Fibroblast of lung (primary cell): Measurements from ENCODE around the gene MACROH2A2. TPM values are rescaled to one million over a fixed set of nuclear protein-coding genes. Genes with fewer than 3 reads are reported as not detected.
"Not testable (repeated sequence)": the region's sequence is repeated elsewhere in the genome, so short reads cannot be mapped to it uniquely, and the experiment has no call there.

Experiments used
- DNase-seq, 2 donors: peaks; one replicate each; pipeline versions ENCODE4 v3.0.0 to v3.0.0-alpha.2; 2010; ENCODE audit warnings: low read depth in 2 of 2
- H2AFZ ChIP-seq: 2 replicates; pipeline ENCODE4 v1.5.1; 2012; ENCODE audit warnings: low read length, control low read depth, inconsistent platforms
- H3K27ac ChIP-seq: 2 replicates; pipeline ENCODE4 v1.5.1; 2011; ENCODE audit warnings: low read length, control low read depth; ENCODE audit not compliant: insufficient read depth
- H3K27me3 ChIP-seq: 2 replicates; pipeline ENCODE4 v1.5.1; 2011; ENCODE audit warnings: mild to moderate bottlenecking, low read length; ENCODE audit not compliant: control insufficient read depth, insufficient read depth
- H3K36me3 ChIP-seq: 2 replicates; pipeline ENCODE4 v1.5.1; 2011; ENCODE audit warnings: low read length; ENCODE audit not compliant: control insufficient read depth, insufficient read depth
- H3K4me1 ChIP-seq: 2 replicates; pipeline ENCODE4 v1.5.1; 2011; ENCODE audit warnings: low read length; ENCODE audit not compliant: control insufficient read depth, insufficient read depth; ENCODE audit errors: extremely low read depth
- H3K4me2 ChIP-seq: 2 replicates; pipeline ENCODE4 v1.5.1; 2011; ENCODE audit warnings: low read length, control low read depth; ENCODE audit not compliant: insufficient read depth; ENCODE audit errors: extremely low read depth
- H3K4me3 ChIP-seq, 4 experiments: fragments of 200-600 bp in 1 of 4; sonication (generic) in 1 of 4; replicated peaks in 1 of 4; 2 replicates each; pipeline ENCODE4 v1.5.1; 2011 to 2016; ENCODE audit warnings: low read length in 4 of 4, low read depth in 3 of 4, mild to moderate bottlenecking in 3 of 4, control low read depth in 2 of 4, inconsistent platforms in 1 of 4, mixed read lengths in 1 of 4; ENCODE audit not compliant: insufficient read depth in 1 of 4; ENCODE audit errors: control extremely low read depth in 1 of 4
- H3K79me2 ChIP-seq: 2 replicates; pipeline ENCODE4 v1.5.1; 2012; ENCODE audit warnings: mild to moderate bottlenecking, low read length, inconsistent platforms; ENCODE audit not compliant: control insufficient read depth, insufficient read depth
- H3K9ac ChIP-seq: 2 replicates; pipeline ENCODE4 v1.5.1; 2011; ENCODE audit warnings: mild to moderate bottlenecking, low read length, control low read depth; ENCODE audit not compliant: insufficient read depth
- H3K9me3 ChIP-seq: 2 replicates; pipeline ENCODE4 v1.5.1; 2012; ENCODE audit warnings: low read depth, low read length; ENCODE audit not compliant: control insufficient read depth, insufficient read depth
- H4K20me1 ChIP-seq: 2 replicates; pipeline ENCODE4 v1.5.1; 2011; ENCODE audit warnings: low read length; ENCODE audit not compliant: control insufficient read depth, insufficient read depth; ENCODE audit errors: extremely low read depth
- EZH2 ChIP-seq: IDR thresholded peaks from 2 replicates; pipeline ENCODE4 v1.5.1; 2012; ENCODE audit warnings: low read length, control low read depth, mild to moderate bottlenecking; ENCODE audit errors: missing control alignments
- polyA plus RNA-seq, 2 donors: library from polyadenylated mRNA; depleted of rRNA in 1 of 2; stranded (reverse) in 1 of 2; unstranded in 1 of 2; fragments of >200 nt; gene quantifications; 2 replicates each; pipeline ENCODE4 v1.2.1, GENCODE V29; 2011 to 2012; ENCODE audit warnings: missing spikeins in 1 of 2
- total RNA-seq: library from RNA; depleted of rRNA; stranded (reverse); fragments of >200 nt; gene quantifications from 2 replicates; pipeline ENCODE4 v1.2.1, GENCODE V29; 2014
- TF ChIP-seq, protein P1 (sequence below), 2 donors: IDR thresholded peaks in 1 of 2; conservative IDR thresholded peaks in 1 of 2; 1 replicate in 1 of 2; 2 replicates in 1 of 2; pipeline ENCODE4 v1.5.1; 2011 to 2012; ENCODE audit warnings: low read length in 2 of 2, control low read depth in 1 of 2, inconsistent platforms in 1 of 2, low read depth in 1 of 2, mild to moderate bottlenecking in 1 of 2

The MACROH2A2 gene
- total and polyA plus RNA-seq, 2 donors (not counting 1 experiment from before 2014, with no cell fraction given) = 9.2 to 12.1 TPM

DNA sequence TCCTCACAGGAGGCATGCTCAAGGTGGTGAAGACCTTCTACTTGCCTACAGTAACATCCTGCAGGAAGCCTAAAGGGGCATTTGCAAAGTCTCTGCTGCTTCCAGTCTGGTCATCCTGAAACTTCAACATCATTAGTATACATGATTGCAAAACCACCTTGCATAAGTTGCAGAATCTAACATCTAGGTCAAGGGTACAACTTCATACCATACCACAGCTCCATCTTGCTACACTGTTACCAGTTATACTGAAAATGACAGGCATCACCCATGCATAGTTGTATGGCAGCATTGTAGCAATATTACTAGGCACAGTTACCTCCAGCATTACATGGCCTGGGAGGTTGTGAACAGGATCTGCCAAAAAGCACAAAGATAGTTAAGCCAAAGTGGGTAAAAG is 13.7 kb upstream of the MACROH2A2 start:
- Histone ChIP-seq H3K9ac (no peak overlapping the region), H3K4me3 (no peak overlapping the region)
- no peak for TF ChIP-seq EZH2
- TF ChIP-seq, protein P1, sequence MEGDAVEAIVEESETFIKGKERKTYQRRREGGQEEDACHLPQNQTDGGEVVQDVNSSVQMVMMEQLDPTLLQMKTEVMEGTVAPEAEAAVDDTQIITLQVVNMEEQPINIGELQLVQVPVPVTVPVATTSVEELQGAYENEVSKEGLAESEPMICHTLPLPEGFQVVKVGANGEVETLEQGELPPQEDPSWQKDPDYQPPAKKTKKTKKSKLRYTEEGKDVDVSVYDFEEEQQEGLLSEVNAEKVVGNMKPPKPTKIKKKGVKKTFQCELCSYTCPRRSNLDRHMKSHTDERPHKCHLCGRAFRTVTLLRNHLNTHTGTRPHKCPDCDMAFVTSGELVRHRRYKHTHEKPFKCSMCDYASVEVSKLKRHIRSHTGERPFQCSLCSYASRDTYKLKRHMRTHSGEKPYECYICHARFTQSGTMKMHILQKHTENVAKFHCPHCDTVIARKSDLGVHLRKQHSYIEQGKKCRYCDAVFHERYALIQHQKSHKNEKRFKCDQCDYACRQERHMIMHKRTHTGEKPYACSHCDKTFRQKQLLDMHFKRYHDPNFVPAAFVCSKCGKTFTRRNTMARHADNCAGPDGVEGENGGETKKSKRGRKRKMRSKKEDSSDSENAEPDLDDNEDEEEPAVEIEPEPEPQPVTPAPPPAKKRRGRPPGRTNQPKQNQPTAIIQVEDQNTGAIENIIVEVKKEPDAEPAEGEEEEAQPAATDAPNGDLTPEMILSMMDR (conservative IDR thresholded peaks at IDR 0.05 in 1 of 2, IDR thresholded peaks at IDR 0.05 in 1 of 2; ENCODE audit: low read depth in 1 of 2, low read length in 2 of 2) = no peak

DNA sequence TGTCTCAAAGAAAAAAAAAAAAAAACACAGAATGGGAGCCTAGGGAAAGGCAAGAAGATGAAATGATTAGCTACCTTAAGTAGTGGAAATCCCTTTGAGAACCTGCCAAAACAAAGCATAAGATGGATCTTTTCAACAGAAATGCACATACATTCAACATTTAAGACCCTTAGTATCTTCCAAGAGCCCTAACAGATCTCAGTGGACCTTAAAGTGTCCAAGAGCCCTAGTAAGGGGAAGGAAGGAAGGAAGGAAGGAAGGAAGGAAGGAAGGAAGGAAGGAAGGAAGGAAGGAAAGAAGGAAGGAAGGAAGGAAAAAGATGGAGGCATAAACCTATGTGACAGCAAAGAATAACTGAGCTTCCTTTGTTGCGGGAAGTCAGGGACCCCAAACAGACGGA is 11.6 kb upstream of the MACROH2A2 start:
- Histone ChIP-seq H2AFZ (no peak overlapping the region), H3K4me2 (no peak overlapping the region), H3K9me3 (no peaks in the 10 kb centered on the region), H3K4me1 (no peaks in the 10 kb centered on the region), H3K27me3 (peaks cover 14% of the 10 kb centered on the region), H3K79me2 (no peaks in the 10 kb centered on the region), H4K20me1 (no peaks in the 10 kb centered on the region), H3K4me3 (no peak overlapping the region), H3K9ac (no peak overlapping the region), H3K36me3 (no peaks in the 10 kb centered on the region), H3K27ac (no peak overlapping the region)
- no peak for TF ChIP-seq EZH2
- TF ChIP-seq, protein P1 (conservative IDR thresholded peaks at IDR 0.05 in 1 of 2, IDR thresholded peaks at IDR 0.05 in 1 of 2; ENCODE audit: low read depth in 1 of 2, low read length in 2 of 2) = no peak
- no peak for DNase-seq

More for the DNA sequence above, 13.7 kb upstream of the MACROH2A2 start:
- DNase-seq = no peak
- Histone ChIP-seq H4K20me1 (no peaks in the 10 kb centered on the region), H3K27ac (no peak overlapping the region), H3K4me2 (no peak overlapping the region), H2AFZ (no peak overlapping the region), H3K36me3 (no peaks in the 10 kb centered on the region), H3K4me1 (no peaks in the 10 kb centered on the region), H3K79me2 (no peaks in the 10 kb centered on the region), H3K9me3 (no peaks in the 10 kb centered on the region), H3K27me3 (peaks cover 23% of the 10 kb centered on the region)

DNA sequence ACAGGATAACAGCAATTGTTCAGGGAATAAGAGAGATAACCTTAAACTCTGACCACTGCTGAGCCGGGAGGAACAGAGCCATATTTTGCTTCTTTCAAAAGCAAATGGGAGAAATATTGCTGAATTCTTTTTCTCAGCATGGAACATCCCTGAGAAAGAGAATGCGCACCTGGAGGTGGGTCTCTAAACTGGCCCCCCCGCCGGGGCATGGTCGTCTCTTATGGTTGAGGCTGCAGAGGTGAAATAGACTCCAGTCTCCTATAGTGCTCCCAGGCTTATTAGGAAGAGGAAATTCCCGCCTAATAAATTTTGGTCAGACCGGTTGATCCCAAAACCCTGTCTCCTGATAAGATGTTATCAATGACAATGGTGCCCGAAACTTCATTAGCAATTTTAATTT is 10.9 kb upstream of the MACROH2A2 start:
- H3K4me2 ChIP-seq, H4K20me1 ChIP-seq, H3K27me3 ChIP-seq, H3K4me1 ChIP-seq, H3K27ac ChIP-seq, H2AFZ ChIP-seq, DNase-seq, H3K36me3 ChIP-seq, H3K4me3 ChIP-seq, H3K79me2 ChIP-seq, H3K9me3 ChIP-seq, H3K9ac ChIP-seq: not testable (repeated sequence)

DNA sequence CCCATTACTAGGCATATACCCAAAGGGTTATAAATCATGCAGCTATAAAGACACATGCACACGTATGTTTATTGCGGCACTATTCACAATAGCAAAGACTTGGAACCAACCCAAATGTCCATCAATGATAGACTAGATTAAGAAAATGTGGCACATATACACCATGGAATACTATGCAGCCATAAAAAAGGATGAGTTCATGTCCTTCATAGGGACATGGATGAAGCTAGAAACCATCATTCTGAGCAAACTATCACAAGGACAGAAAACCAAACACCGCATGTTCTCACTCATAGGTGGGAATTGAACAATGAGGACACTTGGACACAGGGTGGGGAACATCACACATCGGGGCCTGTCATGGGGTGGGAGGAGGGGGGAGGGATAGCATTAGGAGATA is 5.6 kb upstream of the MACROH2A2 start:
- H3K4me3 ChIP-seq, H3K9me3 ChIP-seq, H3K36me3 ChIP-seq, H2AFZ ChIP-seq, H3K27ac ChIP-seq, H4K20me1 ChIP-seq, H3K4me1 ChIP-seq, H3K79me2 ChIP-seq, H3K9ac ChIP-seq, H3K4me2 ChIP-seq, DNase-seq: not testable (repeated sequence)
- H3K27me3 ChIP-seq = peaks cover 11% of the 10 kb centered on the region
